Measurements from ENCODE around the gene MRGPRG.

The MRGPRG gene

DNA sequence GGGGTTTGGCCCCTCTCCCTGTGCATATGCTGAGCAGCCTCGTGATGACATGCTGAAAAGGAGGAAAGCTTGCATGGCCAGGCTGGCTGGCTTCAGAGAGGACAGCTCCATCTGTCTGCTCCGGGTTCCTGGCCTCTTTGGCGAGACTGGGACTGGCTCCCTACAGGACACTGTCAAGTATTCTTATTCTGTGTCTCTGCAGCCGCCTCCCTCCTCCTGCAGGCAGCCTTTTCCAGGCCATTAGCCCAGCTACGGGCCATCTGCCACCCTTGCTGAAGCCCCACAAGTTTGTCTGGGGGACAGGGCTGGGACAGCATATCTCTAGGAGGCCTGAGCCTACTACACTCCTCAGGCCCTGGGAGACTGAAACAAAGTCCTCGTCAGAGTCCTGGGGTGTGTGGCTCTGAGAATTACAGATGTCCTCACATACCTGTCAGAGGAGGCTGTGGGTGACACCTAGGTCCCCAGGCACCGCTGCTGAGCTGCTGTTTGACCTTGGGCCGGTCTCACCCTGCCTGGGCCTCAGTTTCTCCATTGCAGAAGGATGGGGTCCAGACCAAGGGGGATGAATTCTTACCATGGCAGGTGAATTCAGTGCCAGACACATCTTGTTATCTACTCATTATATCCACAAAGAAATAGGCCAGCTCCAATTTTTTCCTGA lies 11.0 kb downstream of the MRGPRG start:
- DNase-seq (ENCODE audit: low spot score): no peak

DNA sequence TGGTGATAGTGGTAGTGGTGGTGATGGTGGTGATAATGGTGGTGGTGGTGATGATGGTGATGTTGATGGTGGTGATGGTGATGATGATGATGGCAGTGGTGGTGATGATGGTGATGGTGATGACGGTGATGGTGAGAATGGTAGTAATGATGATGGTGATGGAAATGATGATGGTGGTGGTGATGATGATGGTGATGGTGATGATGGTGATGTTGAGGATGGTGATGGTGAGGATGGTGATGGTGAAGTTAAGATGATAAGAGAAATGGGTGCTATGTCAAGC lies 11.8 kb downstream of the MRGPRG start:
- DNase-seq (ENCODE audit: low spot score): no peak

DNA sequence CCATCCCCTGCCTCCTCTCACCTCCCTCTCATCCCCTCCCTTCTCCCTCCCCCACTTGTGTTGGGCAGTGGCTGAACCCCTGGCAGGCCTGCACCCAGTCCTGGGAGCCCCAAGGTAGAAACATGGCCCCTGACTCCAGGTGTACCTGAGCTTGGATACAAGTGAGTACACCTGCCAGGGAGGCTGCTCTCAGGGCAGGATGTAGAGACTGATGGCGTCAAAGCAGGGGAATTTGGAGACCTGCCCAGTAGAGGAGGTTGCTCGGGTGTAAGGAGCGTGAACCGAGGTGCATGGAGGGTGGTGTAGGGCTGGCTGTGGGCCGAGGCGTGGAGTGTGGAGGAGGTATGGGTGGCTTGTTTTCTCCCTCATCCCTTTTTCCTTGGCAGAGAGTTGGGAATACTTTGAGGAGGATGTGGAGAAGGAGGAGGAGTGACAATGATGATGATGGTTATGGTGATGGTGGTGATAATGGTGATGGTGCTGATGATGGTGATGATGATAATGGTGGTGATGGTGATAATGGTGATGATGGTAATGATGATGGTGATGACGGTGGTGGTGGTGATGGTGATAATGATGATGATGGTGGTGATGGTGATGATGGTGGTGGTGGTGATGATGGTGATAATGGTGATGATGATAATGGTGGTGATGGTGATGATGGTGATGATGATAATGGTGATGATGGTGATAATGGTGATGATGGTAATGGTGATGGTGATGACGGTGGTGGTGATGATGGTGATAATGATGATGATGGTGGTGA lies 12.3 kb downstream of the MRGPRG start:
- no peak for DNase-seq (ENCODE audit: low spot score)

DNA sequence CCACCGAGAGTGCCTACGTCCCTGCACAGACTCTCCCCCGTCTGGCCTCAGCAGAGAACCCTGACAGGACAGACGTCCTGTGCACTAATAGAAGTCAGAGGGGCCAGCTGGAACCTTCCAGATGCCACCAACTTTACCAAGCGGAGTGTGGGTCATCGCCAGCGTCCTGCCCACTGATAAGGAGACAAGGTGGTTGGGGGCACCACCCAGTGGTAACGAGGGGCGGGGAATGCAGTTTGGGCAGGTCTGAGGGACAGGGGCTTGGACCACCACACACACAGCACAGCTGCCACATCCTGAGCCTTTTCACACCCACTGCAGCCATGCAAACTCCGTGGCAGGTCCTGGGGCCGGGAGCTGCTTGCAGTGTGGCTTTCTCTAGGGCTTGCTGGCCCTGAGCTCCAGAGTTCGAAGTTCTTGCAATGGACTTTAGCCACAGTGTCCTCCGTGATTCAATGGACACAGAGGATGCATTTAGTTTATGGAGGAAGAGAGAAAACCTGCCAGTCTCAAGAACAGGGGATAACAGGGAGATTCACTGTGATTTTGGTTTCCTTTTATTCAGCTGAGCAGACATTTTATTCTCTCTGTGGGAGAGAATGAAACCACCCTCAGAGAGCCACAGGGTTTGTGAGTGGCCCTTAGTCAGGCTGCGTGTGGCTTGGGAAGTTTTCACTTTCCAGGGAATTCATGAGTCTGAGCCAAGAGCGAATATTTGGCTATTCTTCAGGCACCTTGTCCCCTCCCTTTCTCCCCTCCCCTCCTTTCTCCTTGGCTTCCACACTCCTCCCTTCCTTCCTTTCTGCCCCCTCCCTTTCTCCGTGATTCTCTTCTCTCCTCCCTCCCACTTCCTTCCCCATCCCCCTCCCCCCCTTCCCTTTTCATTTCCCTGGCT lies 13.1 kb downstream of the MRGPRG start:
- DNase-seq (ENCODE audit: low spot score): no peak

DNA sequence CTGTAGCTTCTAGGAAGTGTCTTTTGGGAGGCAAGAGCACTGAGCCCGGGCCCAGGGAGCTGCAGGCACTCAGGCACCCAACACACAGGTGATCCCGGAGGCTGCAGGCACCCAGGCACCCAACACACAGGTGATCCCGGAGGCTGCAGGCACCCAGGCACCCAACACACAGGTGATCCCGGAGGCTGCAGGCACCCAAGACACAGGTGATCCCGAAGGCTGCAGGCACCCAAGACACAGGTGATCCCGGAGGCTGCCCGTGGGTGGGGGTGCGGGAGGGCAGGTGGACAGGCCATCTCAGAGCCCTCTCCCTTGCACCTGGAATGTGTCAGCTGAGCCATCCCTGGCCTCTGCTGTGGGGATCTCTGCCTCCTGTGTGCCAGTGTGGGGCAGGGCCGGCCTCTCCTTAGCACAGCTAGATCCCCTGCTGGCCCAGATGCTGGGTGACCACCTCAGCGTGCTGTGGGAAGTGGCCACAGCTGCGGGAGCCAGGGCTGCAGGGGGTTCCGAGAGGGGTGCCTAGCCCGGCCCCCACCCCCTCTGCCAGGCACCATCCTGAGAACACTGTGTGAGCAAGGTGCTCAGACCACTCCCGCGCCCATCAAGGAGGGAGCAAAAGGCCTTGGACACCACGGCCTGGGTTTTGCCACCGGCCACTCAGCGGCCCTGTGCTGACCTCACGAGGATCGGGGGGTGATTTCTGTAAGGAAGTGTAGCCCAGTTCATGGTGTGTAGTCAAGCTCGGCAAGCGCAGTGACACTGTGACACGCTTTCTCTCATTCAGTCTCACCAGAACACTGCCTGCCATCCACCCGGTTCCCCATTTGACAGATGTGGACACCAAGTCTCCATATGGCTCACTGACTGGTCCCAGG lies 14.2 kb downstream of the MRGPRG start:
- DNase-seq (ENCODE audit: low spot score): no peak

DNA sequence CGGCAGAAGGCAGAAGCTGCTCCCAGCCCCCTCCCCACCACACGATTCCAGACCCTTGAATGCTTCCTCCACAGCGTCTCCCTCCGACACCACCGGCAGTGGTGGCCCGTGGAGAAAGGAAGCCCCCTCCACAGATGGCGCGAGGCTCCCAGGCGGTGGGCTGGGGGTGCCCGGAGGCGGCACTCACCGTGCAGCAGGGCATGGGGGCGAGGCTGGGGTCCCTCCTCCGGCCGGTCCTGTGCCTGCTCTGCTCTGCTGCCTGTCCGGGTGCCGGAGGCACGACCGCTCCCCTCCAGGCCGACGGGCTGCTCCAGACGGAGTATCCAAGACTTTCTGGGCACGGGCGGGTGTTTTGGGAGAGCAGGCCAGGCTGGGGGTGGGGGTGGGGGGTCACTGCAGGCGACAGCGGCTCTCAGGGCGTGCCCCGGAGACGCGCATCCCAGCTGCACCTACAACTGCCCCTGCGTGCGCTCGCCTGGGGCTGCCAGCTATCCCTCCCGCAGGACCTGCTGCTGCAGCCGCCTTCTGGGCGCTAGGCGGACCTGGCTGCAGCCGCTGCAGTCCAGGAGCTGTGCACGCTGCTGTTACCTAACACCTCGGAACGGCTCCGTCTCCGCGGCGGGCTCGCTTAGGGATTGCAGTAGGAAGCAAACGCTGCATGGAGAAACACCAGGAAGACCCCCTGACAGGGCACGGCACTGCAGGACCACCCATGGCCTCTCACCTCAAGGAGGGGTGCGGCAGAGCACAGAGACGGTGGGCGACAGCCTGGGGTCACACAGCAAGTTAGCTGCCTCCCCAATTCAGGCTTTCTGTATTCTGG lies 15.2 kb downstream of the MRGPRG start:
- no peak for DNase-seq (ENCODE audit: low spot score)

DNA sequence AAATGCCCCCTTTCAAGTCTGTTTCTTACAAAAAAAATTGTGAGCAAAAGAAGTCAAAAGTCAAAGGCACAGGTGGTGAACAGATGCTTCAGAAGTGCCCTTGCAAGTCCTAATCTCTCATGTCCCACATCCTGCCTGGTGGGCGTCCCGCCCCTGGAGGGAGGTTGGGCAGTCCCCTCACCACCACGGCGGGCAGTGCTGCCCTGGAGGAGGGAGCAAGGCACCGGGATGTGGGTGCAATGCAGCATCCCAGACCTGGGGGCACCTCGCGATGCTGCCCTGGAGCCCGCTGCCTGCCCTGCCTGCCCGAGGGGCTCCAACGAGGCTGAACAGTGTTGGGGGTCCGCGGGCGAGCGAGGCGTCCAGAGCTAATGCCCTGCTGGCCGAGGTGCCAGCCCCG lies 15.9 kb downstream of the MRGPRG start:
- no peak for DNase-seq (ENCODE audit: low spot score)

DNA sequence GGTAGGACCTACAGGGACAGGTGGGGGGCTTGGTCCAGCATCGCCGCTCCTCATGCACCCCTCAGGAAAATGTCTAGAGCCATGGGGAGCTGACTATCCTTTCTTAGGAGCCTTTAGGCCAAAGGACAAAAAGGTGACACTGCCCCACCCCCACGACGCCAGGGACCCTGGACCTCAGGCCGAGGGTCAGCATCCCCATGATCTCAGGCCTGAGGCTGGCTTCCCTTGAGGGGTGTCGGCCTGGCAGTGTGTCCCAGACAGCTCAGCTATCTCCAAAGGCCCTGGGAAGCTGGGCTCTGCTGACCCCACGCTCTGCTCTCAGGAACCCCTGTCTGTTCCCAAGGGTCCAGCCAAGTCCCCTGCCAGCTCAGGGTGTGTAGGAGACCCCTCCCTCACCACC lies 16.3 kb downstream of the MRGPRG start:
- no peak for DNase-seq (ENCODE audit: low spot score)

DNA sequence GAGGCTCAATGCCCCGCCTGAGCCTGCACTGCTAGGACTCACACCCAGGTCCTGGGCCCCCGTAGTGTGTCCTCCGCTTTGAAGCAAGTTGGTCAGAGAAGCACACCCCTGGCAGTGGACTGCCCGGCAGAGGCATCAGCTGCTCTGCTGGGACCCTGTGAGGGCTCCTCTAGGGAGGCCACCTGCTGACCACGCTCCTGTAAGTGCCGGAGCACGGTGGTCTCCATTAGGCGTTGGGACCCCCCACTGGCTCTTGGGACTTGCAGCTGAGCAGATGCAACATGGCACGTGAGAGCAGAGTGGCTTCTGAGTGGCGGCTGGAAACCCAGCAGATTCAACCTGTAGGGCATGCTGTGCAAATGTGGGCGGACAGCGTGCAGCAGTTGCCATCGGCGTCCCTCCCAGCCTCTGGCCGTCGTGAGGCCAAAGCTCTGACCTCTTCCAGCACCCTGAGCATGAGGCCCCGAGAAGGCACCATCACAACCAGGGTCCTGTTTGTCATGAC lies 16.9 kb downstream of the MRGPRG start:
- DNase-seq (ENCODE audit: low spot score): no peak

DNA sequence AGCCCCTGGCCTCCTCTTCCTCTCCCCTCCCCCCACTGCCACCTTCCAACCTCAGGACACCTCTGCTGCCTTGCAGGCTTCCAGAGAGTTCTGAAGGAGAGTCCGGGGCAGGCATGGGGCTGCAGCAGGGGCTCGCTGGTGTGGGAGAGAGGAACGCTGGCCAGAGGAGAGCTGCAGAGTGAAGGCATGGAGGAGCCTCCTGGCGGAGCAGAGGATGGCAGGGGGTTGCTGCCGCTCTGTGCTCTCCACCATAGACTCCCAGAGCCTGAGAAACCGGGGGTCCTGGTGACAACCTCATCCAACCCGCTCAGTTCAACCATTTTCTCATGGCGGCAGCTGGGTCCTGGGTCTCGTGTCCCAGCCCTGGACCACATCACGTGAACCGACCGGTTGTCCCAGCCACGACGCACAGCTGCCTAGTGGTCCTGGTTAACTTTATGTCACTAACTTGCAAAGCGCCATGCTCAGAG lies 17.5 kb downstream of the MRGPRG start:
- DNase-seq (ENCODE audit: low spot score): no peak

DNA sequence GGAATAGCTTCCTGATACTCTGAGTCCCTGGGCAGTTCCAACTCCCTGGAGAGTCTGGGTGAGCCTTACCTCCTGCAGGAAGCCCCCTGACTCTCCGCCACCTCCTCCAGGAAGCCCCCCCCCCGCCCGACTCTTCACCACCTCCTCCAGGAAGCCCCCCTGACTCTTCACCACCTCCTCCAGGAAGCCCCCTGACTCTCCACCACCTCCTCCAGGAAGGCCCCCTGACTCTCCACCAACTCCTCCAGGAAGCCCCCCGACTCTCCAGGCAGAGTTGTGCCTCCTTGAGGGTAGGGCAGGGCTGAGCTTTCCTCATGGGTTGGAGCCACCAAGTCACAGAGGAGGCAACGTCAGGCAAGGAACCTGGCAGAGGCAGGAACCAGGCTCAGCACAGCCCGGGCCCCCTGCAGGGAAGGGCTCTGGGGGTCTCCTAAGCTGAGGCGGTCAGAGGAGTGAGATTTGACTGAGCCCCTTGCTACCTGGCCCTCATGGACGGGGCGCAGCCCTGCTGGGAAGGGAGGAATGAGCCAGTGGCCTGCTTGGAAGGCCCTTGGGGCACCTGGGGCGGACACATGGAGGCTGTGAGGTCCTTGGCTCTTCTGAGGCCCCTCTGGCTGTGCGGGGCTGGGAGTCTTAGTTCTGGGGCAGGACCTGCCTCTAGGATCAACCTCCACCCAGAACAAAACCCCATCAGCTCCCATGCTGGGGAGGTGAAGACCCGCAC lies 18.1 kb downstream of the MRGPRG start:
- no peak for DNase-seq (ENCODE audit: low spot score)

DNA sequence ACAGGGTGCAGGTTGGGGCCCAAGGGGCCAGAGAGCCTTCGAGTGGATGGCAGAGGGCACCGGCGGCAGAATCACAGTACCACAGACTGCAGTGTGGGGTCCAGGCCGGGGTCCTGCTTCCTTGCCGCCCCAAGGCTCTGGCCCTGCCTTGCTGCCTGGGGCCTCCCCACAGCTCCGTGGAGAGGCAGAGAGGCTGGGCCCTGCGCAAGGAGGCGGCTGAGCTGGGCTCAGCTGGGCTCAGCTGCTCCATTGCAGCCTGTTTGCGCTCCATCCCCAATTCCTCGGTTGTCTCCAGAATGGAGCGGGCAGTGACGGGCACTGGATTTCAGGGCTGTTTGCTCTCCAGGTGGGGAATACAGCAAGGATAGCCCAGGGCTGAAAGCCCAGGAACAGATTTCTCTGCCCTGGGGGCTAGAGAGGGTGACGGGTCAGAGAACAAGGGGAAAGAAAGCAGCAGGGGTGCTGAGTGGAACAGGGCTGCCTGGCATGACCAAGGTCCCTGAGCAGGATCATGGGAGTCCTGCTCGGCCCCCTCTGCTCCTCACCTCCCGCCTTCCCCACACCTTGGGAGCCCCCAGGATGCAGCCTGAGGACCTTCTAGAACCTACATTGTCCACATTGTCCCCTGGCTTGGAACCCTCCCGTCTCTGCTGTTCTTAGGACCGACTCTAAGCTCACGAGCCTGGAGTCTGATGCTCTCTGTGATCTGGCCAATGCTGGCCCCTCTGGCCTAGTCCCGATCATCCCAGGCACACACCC lies 18.9 kb downstream of the MRGPRG start:
- DNase-seq (ENCODE audit: low spot score): no peak

DNA sequence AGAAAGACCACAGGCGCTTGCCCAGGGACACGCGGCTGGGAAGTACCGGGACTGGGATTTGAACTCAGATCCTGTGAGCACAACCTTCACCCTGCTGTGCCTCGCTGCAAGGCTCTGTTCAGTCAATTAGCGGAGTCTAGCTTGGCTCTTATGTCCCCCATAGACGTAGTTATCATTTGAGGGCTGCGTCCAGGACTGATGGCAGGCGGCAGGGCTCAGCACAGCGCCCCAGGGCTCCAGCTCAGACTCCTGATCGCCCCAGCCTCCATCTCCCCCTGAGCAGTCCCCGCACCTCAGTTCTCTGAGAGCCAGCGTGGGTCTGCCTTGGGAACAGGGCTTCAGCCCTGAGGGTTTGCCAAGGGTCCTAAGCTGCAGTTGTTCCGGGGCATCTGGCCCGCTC lies 19.8 kb downstream of the MRGPRG start:
- DNase-seq (ENCODE audit: low spot score): no peak

DNA sequence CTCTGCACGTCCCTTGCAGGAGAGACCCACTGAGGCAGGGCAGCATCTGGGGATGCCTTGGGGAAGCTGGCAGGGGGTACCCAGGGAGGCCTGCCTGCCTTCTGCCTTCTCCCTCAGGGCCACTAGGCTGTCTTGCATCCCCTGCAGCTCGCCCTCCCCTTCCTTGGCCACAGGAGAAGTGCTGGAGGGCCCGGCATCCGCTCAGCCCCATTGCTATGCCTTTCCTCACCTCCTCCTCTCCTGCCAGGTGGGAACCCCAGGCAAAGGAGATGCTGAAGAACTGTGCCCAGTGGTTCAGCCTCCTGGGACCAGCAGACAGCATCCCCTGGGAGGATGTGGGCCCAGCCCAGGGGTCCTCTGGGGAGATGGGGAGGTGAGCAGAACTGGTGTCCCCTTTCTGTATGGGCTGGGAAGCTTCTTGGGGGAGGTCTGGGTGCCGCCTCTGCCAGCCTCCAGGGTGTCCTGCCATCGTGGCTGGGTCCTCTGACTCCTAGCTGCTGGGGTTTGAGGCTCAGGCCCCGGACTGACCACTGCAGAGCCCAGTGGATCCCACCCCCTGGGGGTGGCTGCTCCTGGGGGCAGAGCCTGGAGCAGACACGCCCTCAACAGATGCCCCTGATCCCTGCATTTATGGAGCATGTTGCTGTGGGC lies 20.6 kb downstream of the MRGPRG start:
- DNase-seq (ENCODE audit: low spot score): no peak

DNA sequence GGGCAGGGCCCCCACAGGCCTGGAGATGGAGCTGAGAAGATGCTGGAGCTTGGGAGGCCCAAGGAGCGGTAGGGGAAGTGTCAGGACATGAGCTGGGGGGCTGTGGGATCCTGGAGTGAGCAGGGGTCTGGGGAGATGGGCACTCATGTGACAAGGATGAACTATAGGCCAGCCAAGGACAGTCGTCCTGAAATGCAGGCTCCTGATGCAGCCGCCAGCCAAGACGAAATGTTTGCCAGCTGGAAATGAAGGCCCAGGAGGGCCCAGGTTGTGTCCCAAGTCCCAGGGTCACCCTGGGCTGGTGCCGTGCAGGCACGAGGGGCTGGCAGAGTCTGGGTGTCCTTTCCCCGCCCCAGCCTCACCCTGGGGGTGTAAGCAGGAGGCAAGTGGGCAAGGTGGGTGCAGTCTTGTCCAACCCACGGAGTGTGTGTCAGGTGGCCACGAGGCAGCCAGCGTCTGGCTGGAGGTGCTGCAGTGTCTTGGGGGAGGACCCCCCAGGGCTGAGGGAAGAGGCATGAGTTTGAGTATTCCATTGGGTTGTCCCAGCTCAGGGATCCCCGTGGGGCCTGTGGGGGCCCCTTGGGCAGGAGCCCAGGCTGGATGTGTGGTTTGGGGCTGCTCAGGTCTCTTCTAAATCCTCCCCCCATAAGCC lies 21.4 kb downstream of the MRGPRG start:
- DNase-seq (ENCODE audit: low spot score): no peak

DNA sequence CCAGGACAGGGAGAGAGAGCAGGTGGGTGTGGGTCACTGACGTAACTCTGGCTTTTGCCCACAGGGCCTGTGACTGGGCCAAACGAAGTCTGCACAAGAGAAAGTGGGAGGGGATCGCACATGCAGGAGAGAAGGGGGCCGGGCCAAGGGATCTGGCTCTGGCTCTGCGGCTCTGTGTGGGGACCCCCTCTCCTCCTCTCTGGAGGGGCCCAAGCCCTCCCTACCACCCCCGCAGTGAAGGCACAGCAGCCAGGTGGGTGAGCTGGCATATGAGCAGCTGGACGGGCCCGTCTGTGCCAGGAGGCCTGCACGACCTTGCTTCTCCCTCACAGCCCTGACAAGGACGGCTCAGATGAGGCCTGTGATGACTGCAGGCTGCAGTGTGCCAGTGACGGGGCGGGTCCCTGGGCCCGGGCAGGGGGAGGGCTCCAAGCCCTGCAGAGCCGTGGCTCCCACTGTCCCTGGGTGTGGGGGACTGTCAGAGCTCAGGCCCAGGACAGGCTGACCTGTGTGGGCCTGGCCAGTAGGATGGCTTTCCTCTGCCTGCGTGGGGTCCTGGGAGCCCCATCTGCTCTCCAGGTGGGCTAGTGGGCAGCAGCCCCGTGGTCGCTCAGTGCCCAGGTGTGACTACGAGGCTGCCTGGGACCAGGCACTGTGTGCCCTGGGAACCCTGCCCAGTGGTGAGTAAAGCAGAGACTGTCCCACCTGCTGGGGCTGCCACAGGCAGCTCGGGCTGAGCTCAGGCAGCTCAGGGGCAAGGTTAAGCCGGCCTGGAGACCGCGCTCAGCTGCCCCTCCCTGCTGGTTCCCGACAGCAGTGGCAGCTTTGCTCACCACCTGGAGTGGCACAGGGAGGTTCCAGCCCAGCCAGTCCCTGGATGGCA lies 22.2 kb downstream of the MRGPRG start:
- DNase-seq (ENCODE audit: low spot score): no peak
